K562 (cell line): ENCODE data around the gene SHANK1. TPM values are rescaled to one million over a fixed set of nuclear protein-coding genes. Genes with fewer than 3 reads are reported as not detected.
A peak's percentile ranks its signal among the peaks of the same experiment; 100 is the strongest.

Experiments
- ARID3B ChIP-seq: fragments of 250-450 bp; sonication (Bioruptor Pico); IDR thresholded peaks from 2 replicates; pipeline ENCODE4 v1.4.0; 2020; ENCODE audit warnings: borderline replicate concordance
- ATF3 ChIP-seq, 2 experiments: fragments of 450-650 bp in 1 of 2; sonication (generic) in 1 of 2; formaldehyde crosslinking in 1 of 2; IDR thresholded peaks in 1 of 2; conservative IDR thresholded peaks in 1 of 2; 2 replicates each; pipeline versions ENCODE4 v1.6.1 to v1.8.1; 2016 to 2023; ENCODE audit warnings: mild to moderate bottlenecking in 2 of 2, moderate library complexity in 2 of 2, inconsistent platforms in 1 of 2, missing genetic modification reagents in 1 of 2
- ATF4 ChIP-seq: fragments of 450-650 bp; formaldehyde crosslinking; IDR thresholded peaks from 2 replicates; pipeline ENCODE4 v1.4.0; 2022; ENCODE audit warnings: mild to moderate bottlenecking, moderate library complexity
- CBFA2T3 ChIP-seq: fragments of 450-650 bp; IDR thresholded peaks from 2 replicates; pipeline ENCODE4 v1.6.1; 2017
- CTBP1 ChIP-seq: fragments of 450-650 bp; IDR thresholded peaks from 2 replicates; pipeline ENCODE4 v1.6.1; 2016; ENCODE audit warnings: borderline replicate concordance
- GATAD2A ChIP-seq: fragments of 450-650 bp; IDR thresholded peaks from 2 replicates; pipeline ENCODE4 v1.6.1; 2017
- HNRNPH1 ChIP-seq: fragments of 200-400 bp; formaldehyde crosslinking; optimal IDR thresholded peaks from 2 replicates; pipeline ENCODE3; 2017; ENCODE audit warnings: low read depth, mild to moderate bottlenecking, low read length, moderate library complexity
- MAX ChIP-seq: sonication (generic); formaldehyde crosslinking; IDR thresholded peaks from 2 replicates; pipeline ENCODE4 v1.9.0; 2022; ENCODE audit warnings: mild to moderate bottlenecking, missing genetic modification reagents
- NR2C2 ChIP-seq, 2 experiments: fragments of 200-800 bp in 1 of 2; sonication (Bioruptor generic) in 1 of 2; sonication (generic) in 1 of 2; formaldehyde crosslinking in 1 of 2; IDR thresholded peaks; 2 replicates each; pipeline versions ENCODE4 v1.6.1 to v1.8.0; 2016 to 2022; ENCODE audit warnings: mild to moderate bottlenecking in 1 of 2, missing compliant biosample characterization in 1 of 2, missing genetic modification characterization in 1 of 2, missing genetic modification reagents in 1 of 2
- POU5F1 ChIP-seq: fragments of 150-350 bp; IDR thresholded peaks from 2 replicates; pipeline ENCODE4 v1.6.1; 2014; ENCODE audit warnings: borderline replicate concordance, low read length, low read depth, mild to moderate bottlenecking; ENCODE audit not compliant: partially characterized antibody
- SP1 ChIP-seq: sonication (generic); formaldehyde crosslinking; IDR thresholded peaks from 2 replicates; pipeline ENCODE4 v1.8.1; 2022; ENCODE audit warnings: mild to moderate bottlenecking, missing genetic modification reagents
- VEZF1 ChIP-seq: fragments of 200-800 bp; sonication (Bioruptor generic); IDR thresholded peaks from 2 replicates; pipeline ENCODE4 v1.6.1; 2017; ENCODE audit warnings: missing genetic modification characterization, missing compliant biosample characterization
- ZHX1 ChIP-seq: fragments of 150-350 bp; conservative IDR thresholded peaks from 2 replicates; pipeline ENCODE4 v1.6.1; 2014; ENCODE audit warnings: low read length
- ZNF316 ChIP-seq: fragments of 450-650 bp; IDR thresholded peaks from 2 replicates; pipeline ENCODE4 v1.6.1; 2016
- ZNF395 ChIP-seq: fragments of 200-800 bp; sonication (Bioruptor generic); IDR thresholded peaks from 2 replicates; pipeline ENCODE4 v1.6.1; 2017; ENCODE audit warnings: missing genetic modification characterization, missing compliant biosample characterization
- ZNF511 ChIP-seq: sonication (generic); formaldehyde crosslinking; IDR thresholded peaks from 2 replicates; pipeline ENCODE4 v1.8.0; 2022; ENCODE audit warnings: mild to moderate bottlenecking, missing genetic modification reagents
- polyA plus RNA-seq, 8 experiments: library from polyadenylated mRNA; depleted of rRNA in 4 of 8; stranded (reverse) in 5 of 8; unstranded in 3 of 8; fragments of >200 nt; fragmentation: Nextera tagmentation in 2 of 8; fragmentation: Illumina TruSeq in 1 of 8; extraction: Ambion mirVana in 2 of 8; extraction: Trizol in 1 of 8; gene quantifications; 2 replicates each; pipeline versions ENCODE4 v1.2.1 to v1.2.3, GENCODE V29; 2011 to 2014; ENCODE audit warnings: inconsistent platforms in 1 of 8, missing spikeins in 1 of 8
- total RNA-seq, 7 experiments: library from RNA; depleted of rRNA in 6 of 7; stranded (reverse); fragments of >200 nt in 6 of 7; fragmentation: Illumina TruSeq in 2 of 7; extraction: Trizol in 2 of 7; gene quantifications; 2 replicates each; pipeline versions ENCODE4 v1.2.1 to v1.2.3, GENCODE V29; 2011 to 2021; ENCODE audit warnings: low replicate concordance in 1 of 7

The SHANK1 gene
- total and polyA plus RNA-seq, 9 of the 15 experiments (the other 6 are each of a cell fraction or from before 2014, with no cell fraction given) = 0.33 to 1.3 (median 0.55) TPM; not detected in 2

GRCh38 chr19:50705422-50706019 is 14.1 kb downstream of the SHANK1 start (continued):
- no peak for TF ChIP-seq ATF3 (IDR thresholded peaks at IDR 0.05)
- TF ChIP-seq ATF3 (CRISPR knock-in tag; conservative IDR thresholded peaks at IDR 0.05) = no peak
- no peak for TF ChIP-seq NR2C2 (CRISPR knock-in tag; IDR thresholded peaks at IDR 0.05)
- no peak for TF ChIP-seq NR2C2 (tag; IDR thresholded peaks at IDR 0.05)
- TF ChIP-seq ATF4 (CRISPR knock-in tag) = no peak
- 0 out of 2 replicates have a peak, but pooled peaks have one; percentile 25 for TF ChIP-seq CTBP1
- TF ChIP-seq GATAD2A = no peak
- TF ChIP-seq VEZF1 (CRISPR knock-in tag) = peak; percentile 51
- TF ChIP-seq ZNF316 = no peak
- no peak for TF ChIP-seq ZHX1
- TF ChIP-seq ZNF395 (CRISPR knock-in tag) = no peak
- TF ChIP-seq MAX = no peak
- TF ChIP-seq ARID3B (CRISPR knock-in tag) = no peak
- no peak for TF ChIP-seq POU5F1
- no peak for TF ChIP-seq HNRNPH1
- TF ChIP-seq ZNF511 (CRISPR knock-in tag) = no peak
- TF ChIP-seq SP1 (CRISPR knock-in tag) = no peak
- TF ChIP-seq CBFA2T3 = no peak
